CD14-positive monocyte (primary cell): ENCODE data around the gene PRICKLE1. TPM values are rescaled to one million over a fixed set of nuclear protein-coding genes. Genes with fewer than 3 reads are reported as not detected.

Experiments used
- DNase-seq, 3 donors: peaks; one replicate each; pipeline ENCODE4 v3.0.0-alpha.2; 2011 to 2022
- H2AFZ ChIP-seq: 2 replicates; pipeline ENCODE4 v1.6.0; 2012; ENCODE audit warnings: mild to moderate bottlenecking, low read depth, low read length, inconsistent platforms; ENCODE audit not compliant: insufficient read depth, poor library complexity, severe bottlenecking
- H3K27ac ChIP-seq, 2 donors: 1 replicate in 1 of 2; 2 replicates in 1 of 2; pipeline ENCODE4 v1.5.1; 2012 to 2013; ENCODE audit warnings: low read length in 2 of 2, control low read depth in 1 of 2, inconsistent platforms in 1 of 2, low read depth in 1 of 2, mild to moderate bottlenecking in 1 of 2
- H3K27me3 ChIP-seq, 2 donors: one replicate each; pipeline versions ENCODE4 v1.6.0 to v1.6.1; 2011 to 2013; ENCODE audit warnings: low read length in 2 of 2; ENCODE audit not compliant: control insufficient read depth in 2 of 2, insufficient read depth in 2 of 2
- H3K36me3 ChIP-seq, 2 donors: replicated peaks in 1 of 2; 1 replicate in 1 of 2; 2 replicates in 1 of 2; pipeline versions ENCODE4 v1.5.1 to v1.6.1; 2012 to 2013; ENCODE audit warnings: low read length in 2 of 2, control low read depth in 1 of 2, inconsistent platforms in 1 of 2, mild to moderate bottlenecking in 1 of 2; ENCODE audit not compliant: insufficient read depth in 2 of 2, control insufficient read depth in 1 of 2
- H3K4me1 ChIP-seq, 2 donors: 1 replicate in 1 of 2; 2 replicates in 1 of 2; pipeline versions ENCODE4 v1.5.1 to v1.6.1; 2012 to 2013; ENCODE audit warnings: low read length in 2 of 2, control low read depth in 1 of 2, inconsistent platforms in 1 of 2, mild to moderate bottlenecking in 1 of 2, moderate library complexity in 1 of 2; ENCODE audit not compliant: insufficient read depth in 2 of 2, control insufficient read depth in 1 of 2
- H3K4me2 ChIP-seq: replicated peaks from 2 replicates; pipeline ENCODE3; 2012; ENCODE audit warnings: low read length, moderate library complexity, mild to moderate bottlenecking; ENCODE audit not compliant: poor library complexity, severe bottlenecking; ENCODE audit errors: extremely low read depth
- H3K4me3 ChIP-seq, 3 experiments: fragments of 200-600 bp in 1 of 3; sonication (generic) in 1 of 3; replicated peaks in 1 of 3; 1 replicate in 2 of 3; 2 replicates in 1 of 3; pipeline ENCODE4 v1.5.1; 2011 to 2013; ENCODE audit warnings: low read length in 3 of 3, mild to moderate bottlenecking in 3 of 3, control low read depth in 2 of 3, low read depth in 2 of 3, inconsistent platforms in 1 of 3, moderate library complexity in 1 of 3
- H3K79me2 ChIP-seq: 2 replicates; pipeline ENCODE4 v1.6.0; 2012; ENCODE audit warnings: mild to moderate bottlenecking, control low read depth, inconsistent platforms, low read length, moderate library complexity; ENCODE audit not compliant: insufficient read depth
- H3K9ac ChIP-seq: 2 replicates; pipeline ENCODE4 v1.6.0; 2017; ENCODE audit warnings: low read length, mild to moderate bottlenecking; ENCODE audit not compliant: insufficient read depth, poor library complexity, severe bottlenecking
- H3K9me3 ChIP-seq, 2 donors: replicated peaks in 1 of 2; 1 replicate in 1 of 2; 2 replicates in 1 of 2; pipeline versions ENCODE4 v1.5.1 to v1.6.1; 2012 to 2013; ENCODE audit warnings: low read length in 2 of 2, control low read depth in 1 of 2; ENCODE audit not compliant: control insufficient read depth in 1 of 2, insufficient read depth in 1 of 2
- H4K20me1 ChIP-seq: 2 replicates; pipeline ENCODE4 v1.6.0; 2012; ENCODE audit warnings: mild to moderate bottlenecking, low read length, control low read depth, moderate library complexity; ENCODE audit not compliant: insufficient read depth
- H3K27ac Mint-ChIP-seq, 7 donors: one replicate each; pipeline ENCODE4 v1.8.0; 2020; ENCODE audit warnings: mild to moderate bottlenecking in 7 of 7, mixed read lengths in 7 of 7, moderate library complexity in 6 of 7, inconsistent platforms in 2 of 7
- H3K27me3 Mint-ChIP-seq, 3 donors: one replicate each; pipeline ENCODE4 v1.8.0; 2021 to 2022; ENCODE audit warnings: low read depth in 3 of 3, mild to moderate bottlenecking in 3 of 3, mixed read lengths in 3 of 3, moderate library complexity in 3 of 3, inconsistent platforms in 1 of 3
- H3K36me3 Mint-ChIP-seq, 2 donors: one replicate each; pipeline ENCODE4 v1.8.0; 2020; ENCODE audit warnings: mixed read lengths in 2 of 2, inconsistent platforms in 1 of 2, mild to moderate bottlenecking in 1 of 2
- H3K4me1 Mint-ChIP-seq: one replicate; pipeline ENCODE4 v1.8.0; 2020; ENCODE audit warnings: mild to moderate bottlenecking, mixed read lengths
- H3K4me3 Mint-ChIP-seq, 2 donors: one replicate each; pipeline ENCODE4 v1.8.0; 2020; ENCODE audit warnings: mild to moderate bottlenecking in 2 of 2, mixed read lengths in 2 of 2, moderate library complexity in 1 of 2
- H3K9me3 Mint-ChIP-seq, 7 donors: one replicate each; pipeline ENCODE4 v1.8.0; 2020 to 2022; ENCODE audit warnings: mixed read lengths in 7 of 7, mild to moderate bottlenecking in 6 of 7, moderate library complexity in 6 of 7, inconsistent platforms in 2 of 7
- WGBS: methylation state at CpG from one replicate; pipeline ENCODE4 v1.1.5; 2013; ENCODE audit warnings: missing lambda C conversion rate; ENCODE audit not compliant: insufficient coverage; 5-methylcytosine and 5-hydroxymethylcytosine counted together
- intact Hi-C, 2 donors: fragments of 100-400 bp; cut with micrococcal nuclease; formaldehyde crosslinking; loops; one replicate each; pipeline versions ENCODE4 v1.15.0 to v1.15.1; 2023
- polyA plus RNA-seq, 3 donors: library from polyadenylated mRNA; depleted of rRNA in 1 of 3; unstranded in 2 of 3; stranded (reverse) in 1 of 3; fragments of 300-500 nt in 2 of 3; fragments of >200 nt in 1 of 3; fragmentation: Illumina TruSeq in 2 of 3; gene quantifications; 1 replicate in 2 of 3; 2 replicates in 1 of 3; pipeline ENCODE4 v1.2.3, GENCODE V29; 2012 to 2021
- TF ChIP-seq, protein P1 (sequence below): fragments of 200-600 bp; IDR thresholded peaks from one replicate; pipeline ENCODE4 v1.8.0; 2022; ENCODE audit warnings: antibody characterized with exemption, mild to moderate bottlenecking

PRICKLE1 gene
- polyA plus RNA-seq, 3 donors = 1.3 to 5.1 (median 2.6) TPM

DNA sequence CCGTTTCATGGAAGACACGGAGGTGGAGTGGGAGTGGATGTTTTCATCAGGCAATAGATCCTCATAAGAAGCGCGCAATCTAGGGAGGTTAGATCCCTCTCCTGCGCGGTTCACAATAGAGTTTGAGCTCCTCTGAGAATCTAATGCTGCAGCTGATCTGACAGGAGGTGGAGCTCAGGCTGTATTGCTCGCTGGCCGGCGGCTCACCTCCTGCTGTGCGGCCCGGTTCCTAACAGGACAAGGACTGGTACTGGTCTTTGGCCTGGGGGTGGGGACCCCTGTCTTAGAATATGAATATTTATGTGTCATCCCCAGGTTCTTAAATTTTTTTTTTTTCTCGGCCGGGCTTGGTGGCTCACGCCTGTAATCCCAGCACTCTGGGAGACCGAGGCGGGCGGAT, 36.7 kb downstream of the PRICKLE1 start:
- H4K20me1 ChIP-seq = no peaks in the 10 kb centered on the region
- TF ChIP-seq, protein P1, sequence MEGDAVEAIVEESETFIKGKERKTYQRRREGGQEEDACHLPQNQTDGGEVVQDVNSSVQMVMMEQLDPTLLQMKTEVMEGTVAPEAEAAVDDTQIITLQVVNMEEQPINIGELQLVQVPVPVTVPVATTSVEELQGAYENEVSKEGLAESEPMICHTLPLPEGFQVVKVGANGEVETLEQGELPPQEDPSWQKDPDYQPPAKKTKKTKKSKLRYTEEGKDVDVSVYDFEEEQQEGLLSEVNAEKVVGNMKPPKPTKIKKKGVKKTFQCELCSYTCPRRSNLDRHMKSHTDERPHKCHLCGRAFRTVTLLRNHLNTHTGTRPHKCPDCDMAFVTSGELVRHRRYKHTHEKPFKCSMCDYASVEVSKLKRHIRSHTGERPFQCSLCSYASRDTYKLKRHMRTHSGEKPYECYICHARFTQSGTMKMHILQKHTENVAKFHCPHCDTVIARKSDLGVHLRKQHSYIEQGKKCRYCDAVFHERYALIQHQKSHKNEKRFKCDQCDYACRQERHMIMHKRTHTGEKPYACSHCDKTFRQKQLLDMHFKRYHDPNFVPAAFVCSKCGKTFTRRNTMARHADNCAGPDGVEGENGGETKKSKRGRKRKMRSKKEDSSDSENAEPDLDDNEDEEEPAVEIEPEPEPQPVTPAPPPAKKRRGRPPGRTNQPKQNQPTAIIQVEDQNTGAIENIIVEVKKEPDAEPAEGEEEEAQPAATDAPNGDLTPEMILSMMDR = no peak
- no peak overlapping the region for H3K27ac ChIP-seq
- no peaks in the 10 kb centered on the region for H3K36me3 Mint-ChIP-seq
- no peaks in the 10 kb centered on the region for H3K4me1 ChIP-seq
- H3K9me3 Mint-ChIP-seq = peaks cover 0 to 3% (median 0%) of the 10 kb centered on the region in 7 donors
- no peaks in the 10 kb centered on the region for H3K4me1 Mint-ChIP-seq
- 71% methylated on average over 11 of the region's 17 CpGs for WGBS
- no peak overlapping the region for H3K4me3 ChIP-seq
- no peak for DNase-seq
- intact Hi-C loops = no loop called here
- H3K27me3 ChIP-seq = peaks cover 0 to 2% of the 10 kb centered on the region in 2 donors
- H2AFZ ChIP-seq = no peak overlapping the region
- H3K27ac Mint-ChIP-seq = no peak overlapping the region
- H3K9me3 ChIP-seq = no peaks in the 10 kb centered on the region
- H3K4me2 ChIP-seq = no peak overlapping the region
- H3K27me3 Mint-ChIP-seq = peaks cover 0 to 3% (median 0%) of the 10 kb centered on the region in 3 donors
- no peaks in the 10 kb centered on the region for H3K79me2 ChIP-seq
- no peak overlapping the region for H3K9ac ChIP-seq
- H3K36me3 ChIP-seq = no peaks in the 10 kb centered on the region
- no peak overlapping the region for H3K4me3 Mint-ChIP-seq

DNA sequence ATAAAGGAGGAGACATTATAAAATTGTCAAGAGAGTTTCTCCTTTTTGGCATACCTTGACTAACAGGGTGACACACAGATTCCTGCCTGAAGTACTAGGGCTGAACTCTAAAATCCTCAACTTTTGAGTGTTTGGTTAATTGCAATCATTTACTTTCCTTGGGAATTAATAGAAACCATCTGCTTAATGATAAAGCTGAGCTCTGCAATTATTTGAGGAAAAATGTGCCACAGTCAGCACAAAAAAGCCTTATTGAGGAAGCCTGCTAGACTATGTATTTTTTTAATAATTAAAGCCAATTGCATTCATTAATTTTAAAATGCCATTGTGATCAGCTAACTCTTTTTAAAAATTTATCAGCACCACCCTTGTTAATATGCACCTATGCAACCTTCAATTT, 38.7 kb downstream of the PRICKLE1 start:
- TF ChIP-seq, protein P1 = no peak
- Histone ChIP-seq H3K36me3 (no peaks in the 10 kb centered on the region), H3K4me2 (no peak overlapping the region), H3K27me3 (no peaks in the 10 kb centered on the region), H4K20me1 (no peaks in the 10 kb centered on the region), H2AFZ (no peak overlapping the region), H3K9me3 (no peaks in the 10 kb centered on the region), H3K79me2 (no peaks in the 10 kb centered on the region), H3K4me1 (no peaks in the 10 kb centered on the region), H3K4me3 (no peak overlapping the region), H3K27ac (no peak overlapping the region), H3K9ac (no peak overlapping the region)
- no peaks in the 10 kb centered on the region for H3K36me3 Mint-ChIP-seq
- no peaks in the 10 kb centered on the region for H3K4me1 Mint-ChIP-seq
- no peak overlapping the region for H3K27ac Mint-ChIP-seq
- H3K9me3 Mint-ChIP-seq = peaks cover 0 to 3% (median 0%) of the 10 kb centered on the region in 7 donors
- peaks cover 0 to 3% (median 0%) of the 10 kb centered on the region in 3 donors for H3K27me3 Mint-ChIP-seq
- no peak overlapping the region for H3K4me3 Mint-ChIP-seq
- intact Hi-C loops = no loop called here
- DNase-seq = no peak
